Stimulated activated CD8-positive, alpha-beta memory T cell treated with anti-CD3 and anti-CD28 coated beads, Interleukin-7, amount 100 ng/mL, for 4 hours (primary cell): ENCODE measurements around the gene AKAP12.

Experiments used
- DNase-seq, 2 donors: peaks; one replicate each; pipeline ENCODE4 v3.0.0-alpha.2; 2020; ENCODE audit warnings: low read depth in 2 of 2

The AKAP12 gene

GRCh38 chr6:151239603-151240035, at the start of gene AKAP12:
AKAP12 (plus strand) TSS chr6:151239967; CDS start chr6:151240563, 596 bp downstream.
- no peak for DNase-seq

GRCh38 chr6:151191527-151191926, 48.2 kb upstream of the AKAP12 start:
- DNase-seq: no peak

GRCh38 chr6:151196555-151196954, 43.2 kb upstream of the AKAP12 start:
- DNase-seq: no peak

- no peak for DNase-seq
These were observed 42.2 kb upstream of the AKAP12 start for GRCh38 chr6:151197556-151197955.

- DNase-seq: no peak
These were observed 39.8 kb upstream of the AKAP12 start for GRCh38 chr6:151199991-151200390.

GRCh38 chr6:151205721-151206600, 33.8 kb upstream of the AKAP12 start:
- DNase-seq: no peak

GRCh38 chr6:151207674-151208073, 32.1 kb upstream of the AKAP12 start:
- no peak for DNase-seq

- DNase-seq: no peak
These were observed 30.5 kb upstream of the AKAP12 start for GRCh38 chr6:151209071-151209831.

- DNase-seq: no peak
These were observed 28.7 kb upstream of the AKAP12 start for GRCh38 chr6:151211075-151211474.

- no peak for DNase-seq
These were observed 26.4 kb upstream of the AKAP12 start for GRCh38 chr6:151213352-151213751.

- no peak for DNase-seq
These were observed 23.8 kb upstream of the AKAP12 start for GRCh38 chr6:151215999-151216398.

- DNase-seq: no peak
These were observed 23.0 kb upstream of the AKAP12 start for GRCh38 chr6:151216804-151217203.

- DNase-seq: no peak
These were observed 20.6 kb upstream of the AKAP12 start for GRCh38 chr6:151219192-151219591.

- DNase-seq: no peak
These were observed 15.7 kb upstream of the AKAP12 start for GRCh38 chr6:151224076-151224475.

GRCh38 chr6:151225919-151226318, 13.8 kb upstream of the AKAP12 start:
- DNase-seq: no peak

- no peak for DNase-seq
These were observed 10.9 kb upstream of the AKAP12 start for GRCh38 chr6:151228788-151229400.

GRCh38 chr6:151229401-151230276, 10.1 kb upstream of the AKAP12 start:
- DNase-seq: peak in 1 of 2 donors; percentile 25

- no peak for DNase-seq
These were observed 9.5 kb upstream of the AKAP12 start for GRCh38 chr6:151230277-151230577.

GRCh38 chr6:151232899-151233298, 6.9 kb upstream of the AKAP12 start:
- DNase-seq: no peak

- no peak for DNase-seq
These were observed 6.0 kb upstream of the AKAP12 start for GRCh38 chr6:151233731-151234130.

- DNase-seq: no peak
These were observed 2.9 kb upstream of the AKAP12 start for GRCh38 chr6:151236668-151237401.
